Activated CD4-positive, alpha-beta T cell treated with anti-CD3 and anti-CD28 coated beads, Interleukin-2, amount 50 U/mL, for 24 hours (primary cell): ENCODE measurements around the gene HMGXB3.

Experiments used
- DNase-seq, 2 donors: peaks; one replicate each; pipeline ENCODE4 v3.0.0-alpha.2; 2020; ENCODE audit warnings: low read depth in 1 of 2, low spot score in 1 of 2

Gene HMGXB3

GRCh38 chr5:150051657-150052195, 51.2 kb downstream of the HMGXB3 start:
- DNase-seq: no peak

DNA sequence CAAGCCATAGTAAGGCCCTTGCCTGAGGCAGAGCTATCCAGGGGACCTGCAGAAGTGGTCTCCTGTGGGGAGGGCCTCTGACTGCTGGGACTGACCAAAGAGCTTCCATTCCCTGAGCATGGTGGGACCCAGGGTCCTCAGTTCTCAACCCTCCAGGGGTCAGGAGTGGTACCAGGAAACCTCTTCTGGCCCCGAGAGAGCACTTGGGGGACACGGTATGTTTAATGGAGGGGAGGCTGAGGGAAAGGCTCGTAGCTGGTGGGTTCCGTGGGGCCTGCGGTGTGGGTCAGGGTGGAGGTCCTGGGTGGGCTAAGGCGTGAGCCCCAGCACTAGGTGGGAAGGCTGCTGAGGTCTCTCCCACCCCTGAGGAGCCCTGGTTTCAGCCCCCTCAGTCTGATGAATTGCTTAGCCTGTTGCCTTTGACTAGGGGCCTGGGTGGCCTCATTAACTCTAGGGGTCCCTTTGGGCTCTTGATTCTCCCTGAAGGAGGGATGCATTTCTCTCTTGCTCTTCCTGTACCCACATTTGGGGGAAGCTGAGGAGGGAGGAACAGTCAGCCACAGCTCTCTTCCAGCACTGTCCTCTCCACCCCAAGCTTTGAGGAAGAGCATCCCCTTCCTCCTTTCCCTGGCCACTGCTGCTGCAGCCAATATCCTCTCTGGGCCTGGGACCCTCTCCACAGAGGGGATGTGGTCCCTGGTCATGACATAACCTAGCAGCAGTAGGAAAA, 51.9 kb downstream of the HMGXB3 start:
- no peak for DNase-seq

- no peak for DNase-seq
Observed at GRCh38 chr5:150052956-150053712, 52.6 kb downstream of the HMGXB3 start.

DNA sequence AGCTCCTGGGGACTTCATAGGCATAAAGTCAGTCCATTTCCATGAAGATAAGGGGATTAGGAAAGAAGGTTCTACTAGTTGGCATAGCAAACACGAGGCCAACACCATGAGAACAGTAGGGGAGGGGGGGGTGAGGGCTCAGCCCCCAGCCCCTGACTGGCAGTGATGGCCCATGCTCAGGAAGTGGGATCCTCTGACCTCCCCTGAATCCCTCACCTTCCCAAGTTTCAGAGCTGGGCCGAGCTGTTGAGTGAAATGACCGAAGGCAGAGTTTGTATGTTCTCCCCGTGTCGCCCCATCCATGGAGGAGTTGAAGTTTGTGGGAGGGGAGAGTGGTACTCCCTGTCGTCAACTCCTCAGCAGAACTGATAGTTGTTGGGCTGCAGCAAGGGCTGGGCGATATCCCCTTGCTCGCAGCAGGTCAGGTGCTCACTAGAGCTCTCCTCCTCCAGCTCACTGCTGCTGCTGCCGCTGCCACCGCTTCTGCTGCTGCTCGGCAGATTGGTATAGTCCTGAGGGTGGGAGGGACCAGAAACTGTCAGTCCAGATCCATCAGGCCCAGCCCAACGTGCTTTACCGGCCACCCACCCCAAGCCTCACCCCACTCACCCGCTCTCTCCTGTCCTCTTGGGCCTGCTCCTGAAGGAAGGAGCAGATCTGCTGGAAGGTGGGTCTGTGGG, 53.3 kb downstream of the HMGXB3 start:
- no peak for DNase-seq

GRCh38 chr5:150054569-150054968, 54.0 kb downstream of the HMGXB3 start:
- no peak for DNase-seq

GRCh38 chr5:150055326-150056074, 55.0 kb downstream of the HMGXB3 start:
- no peak for DNase-seq

- no peak for DNase-seq
Observed at GRCh38 chr5:150056075-150056443, 55.5 kb downstream of the HMGXB3 start.

DNA sequence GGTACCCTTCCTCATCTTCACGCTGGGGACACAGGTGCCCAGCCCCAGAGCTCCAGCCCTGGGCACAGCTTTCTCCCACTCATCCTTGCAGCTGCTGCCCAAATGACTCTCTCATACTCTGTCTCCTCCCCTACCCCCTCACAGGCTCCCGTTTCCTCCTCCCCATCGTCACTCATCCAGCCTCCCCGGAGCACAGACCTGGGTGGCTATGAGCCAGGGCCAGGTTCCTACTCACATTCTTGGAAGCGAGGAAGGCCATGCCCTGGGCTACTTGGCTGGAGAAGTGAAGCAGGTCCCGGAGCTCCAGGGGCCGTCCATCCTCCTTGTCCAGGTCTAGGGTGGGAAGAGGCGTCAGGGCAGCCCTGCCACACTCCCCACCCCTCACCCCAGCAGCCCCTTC, 56.5 kb downstream of the HMGXB3 start:
- DNase-seq: no peak

DNA sequence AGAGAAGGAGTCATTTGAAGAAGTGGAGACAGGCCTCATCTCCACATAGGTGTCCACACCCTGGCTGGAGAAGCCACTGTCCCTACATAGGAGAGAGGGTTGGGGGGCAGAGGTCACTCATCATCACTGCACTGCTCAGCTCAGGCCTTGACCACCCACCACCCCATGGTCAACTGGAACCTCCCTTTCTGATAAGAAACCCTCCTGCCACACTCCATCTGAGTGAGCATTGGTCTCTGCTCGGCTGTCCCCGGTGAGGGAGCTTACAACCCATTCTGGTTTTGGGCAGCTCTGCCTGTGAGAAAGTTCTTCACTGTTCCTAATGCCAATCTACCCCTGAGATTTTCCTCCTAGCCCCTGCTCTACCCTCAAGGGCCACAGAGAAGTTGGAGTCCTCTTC, 57.0 kb downstream of the HMGXB3 start:
- no peak for DNase-seq

DNA sequence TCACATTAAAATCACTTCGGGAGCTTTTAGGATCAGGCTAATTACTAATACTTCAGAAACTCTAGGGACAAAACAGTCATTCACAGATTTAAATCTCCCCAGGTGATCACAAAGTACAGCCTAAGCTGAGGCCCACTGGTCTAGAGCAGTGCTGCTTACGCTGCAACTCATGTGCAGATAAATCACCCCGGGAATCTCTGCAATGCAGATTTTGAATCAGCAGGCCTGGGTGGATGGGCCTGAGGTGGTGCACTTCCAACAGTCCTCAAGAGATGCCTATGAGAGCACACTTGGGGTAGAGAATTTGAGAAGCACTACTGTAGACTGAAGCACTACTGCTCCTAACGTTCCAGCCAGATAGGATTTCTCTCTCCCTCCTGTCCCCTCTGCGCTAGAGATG, 57.5 kb downstream of the HMGXB3 start:
- no peak for DNase-seq

DNA sequence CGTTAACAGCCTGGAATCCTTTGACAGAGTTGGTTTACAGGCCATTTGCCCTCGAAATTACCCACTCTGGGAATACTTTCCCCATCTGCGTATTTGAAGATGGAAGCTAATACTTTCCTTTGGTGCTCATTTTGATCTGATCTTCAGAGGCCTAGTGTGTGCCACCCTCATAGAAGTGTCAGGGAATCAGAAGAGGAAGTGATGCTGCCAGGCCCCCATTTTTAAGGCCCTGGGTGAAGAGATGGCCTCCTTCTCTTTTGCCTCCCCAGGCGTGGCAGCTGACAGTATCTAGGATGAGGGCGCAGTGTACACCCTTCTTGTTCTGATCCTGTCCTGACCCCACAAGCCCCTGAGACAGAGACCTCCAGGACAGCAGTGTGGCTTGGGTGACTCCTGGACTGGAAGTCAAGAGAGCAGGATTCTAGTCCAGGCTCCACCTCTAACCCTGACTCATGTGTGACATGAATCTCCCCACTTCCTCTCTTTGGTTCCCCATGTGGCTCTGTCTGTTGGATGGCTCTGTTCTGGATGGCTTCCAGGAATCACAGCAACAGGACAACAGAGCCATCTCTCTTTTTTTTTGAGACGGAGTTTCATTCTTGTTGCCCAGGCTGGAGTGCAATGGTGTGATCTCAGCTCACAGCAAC, 58.1 kb downstream of the HMGXB3 start:
- no peak for DNase-seq

DNA sequence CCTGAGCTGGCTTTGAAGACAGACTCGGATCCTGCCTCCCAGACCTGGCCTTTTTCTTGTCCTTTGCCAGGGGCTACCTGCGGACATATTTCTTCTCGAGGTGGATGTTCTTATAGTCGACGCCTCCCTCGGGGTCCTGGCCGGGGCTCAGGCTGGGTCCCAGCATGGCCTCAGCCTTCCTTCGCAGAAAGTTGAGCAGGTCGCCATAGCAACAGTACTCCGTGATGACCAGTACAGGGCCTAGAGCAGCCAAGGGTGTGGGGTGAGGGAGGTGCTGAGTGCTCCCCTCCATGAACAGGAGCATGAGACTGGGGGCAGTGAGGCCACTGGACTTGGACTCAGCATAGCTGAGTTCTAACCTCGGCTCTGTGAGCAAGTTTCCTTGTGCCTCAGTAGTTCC, 59.1 kb downstream of the HMGXB3 start:
- no peak for DNase-seq

DNA sequence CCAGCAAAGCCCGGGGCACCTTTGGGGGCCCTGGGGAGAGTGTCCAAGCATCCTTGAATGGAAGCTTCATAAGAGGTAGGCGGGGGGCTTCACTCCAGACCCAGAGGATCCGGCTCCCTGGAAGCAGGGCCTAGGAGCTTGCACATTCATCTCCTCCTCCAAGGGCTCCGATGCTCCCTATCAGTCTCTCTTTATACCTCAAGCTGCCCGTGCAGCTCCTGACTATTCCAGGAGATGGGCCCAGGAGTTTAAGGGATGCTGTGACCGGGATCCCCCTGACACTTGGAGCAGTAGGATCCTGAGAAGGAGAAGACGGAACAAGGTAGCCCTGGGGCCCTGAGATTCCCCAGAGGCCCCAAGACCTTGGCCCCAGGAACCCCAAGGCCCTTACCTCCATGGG, 59.9 kb downstream of the HMGXB3 start:
- DNase-seq: no peak

DNA sequence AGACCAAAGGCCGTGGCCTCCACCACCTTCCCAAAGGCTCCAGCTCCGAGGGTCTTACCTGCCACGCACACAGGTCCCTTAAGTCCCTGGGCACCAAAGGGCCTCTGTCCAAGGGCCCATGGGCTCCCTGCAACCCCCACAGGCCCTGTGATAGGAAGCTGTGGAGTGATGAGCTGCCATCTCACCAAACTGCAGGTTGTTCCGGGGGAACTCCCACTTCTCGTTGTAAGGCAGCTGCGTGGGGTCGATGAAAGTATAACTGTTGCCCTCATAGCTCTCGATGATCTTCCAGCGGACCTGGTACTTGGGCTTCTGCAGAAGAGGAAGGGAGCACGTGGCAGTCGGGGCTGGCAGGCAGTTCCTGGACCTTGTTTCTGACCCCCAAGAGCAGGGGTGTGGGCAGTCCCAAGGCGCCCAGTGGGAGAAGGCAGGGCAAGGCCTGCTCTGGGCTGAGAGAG, 61.0 kb downstream of the HMGXB3 start:
- DNase-seq: no peak

DNA sequence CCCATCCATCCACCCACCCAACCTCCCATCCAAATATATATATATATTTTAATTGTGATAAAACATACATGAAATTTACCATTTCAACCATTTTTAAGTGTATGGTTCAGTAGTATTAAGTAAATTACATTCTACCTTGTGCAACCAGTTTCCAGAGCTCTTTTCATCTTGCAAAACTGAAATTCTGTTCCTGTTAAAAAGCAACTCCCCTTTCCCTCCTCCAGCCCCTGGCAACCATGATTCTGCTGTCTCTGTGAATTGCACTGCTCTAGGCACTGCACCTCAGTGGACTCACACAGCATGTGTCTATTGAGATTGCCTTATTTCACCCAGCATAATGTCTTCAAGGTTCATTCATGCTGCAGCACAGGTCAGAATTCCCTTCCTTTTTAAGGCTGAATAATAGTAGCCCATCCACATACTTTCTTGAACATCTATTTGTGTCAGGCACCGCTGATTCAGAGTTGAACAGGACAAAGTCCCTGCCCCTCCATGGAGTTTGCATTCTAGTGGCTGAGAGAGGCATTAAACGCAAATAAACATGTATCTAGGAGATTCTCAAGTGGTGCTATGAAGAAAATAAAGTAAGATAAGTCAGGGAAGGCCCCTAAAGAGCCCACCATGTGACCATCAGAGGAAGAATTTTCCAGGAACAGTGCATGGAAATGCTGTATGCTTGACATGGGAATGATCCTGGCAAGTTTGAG, 61.8 kb downstream of the HMGXB3 start:
- DNase-seq: no peak

DNA sequence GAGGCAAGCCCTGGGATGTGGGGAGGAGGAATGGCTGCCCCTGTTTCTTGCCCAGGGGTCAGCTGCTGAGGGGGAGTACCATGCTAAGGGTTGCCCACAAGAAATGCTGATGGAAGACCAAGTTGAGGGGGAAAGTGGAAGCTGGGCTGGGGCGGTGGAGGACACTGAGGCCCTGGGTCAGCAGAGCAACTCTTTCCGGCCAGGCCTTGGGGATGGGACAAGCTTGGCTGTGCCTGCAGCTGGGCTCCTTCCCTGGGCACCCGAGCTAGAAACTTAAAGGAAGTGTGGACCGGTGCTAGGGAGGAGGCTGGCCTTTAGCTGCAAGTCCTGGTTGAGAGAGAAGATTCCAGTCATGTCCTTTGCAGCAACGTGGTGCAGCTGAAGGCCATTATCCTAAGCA, 63.1 kb downstream of the HMGXB3 start:
- DNase-seq: no peak

DNA sequence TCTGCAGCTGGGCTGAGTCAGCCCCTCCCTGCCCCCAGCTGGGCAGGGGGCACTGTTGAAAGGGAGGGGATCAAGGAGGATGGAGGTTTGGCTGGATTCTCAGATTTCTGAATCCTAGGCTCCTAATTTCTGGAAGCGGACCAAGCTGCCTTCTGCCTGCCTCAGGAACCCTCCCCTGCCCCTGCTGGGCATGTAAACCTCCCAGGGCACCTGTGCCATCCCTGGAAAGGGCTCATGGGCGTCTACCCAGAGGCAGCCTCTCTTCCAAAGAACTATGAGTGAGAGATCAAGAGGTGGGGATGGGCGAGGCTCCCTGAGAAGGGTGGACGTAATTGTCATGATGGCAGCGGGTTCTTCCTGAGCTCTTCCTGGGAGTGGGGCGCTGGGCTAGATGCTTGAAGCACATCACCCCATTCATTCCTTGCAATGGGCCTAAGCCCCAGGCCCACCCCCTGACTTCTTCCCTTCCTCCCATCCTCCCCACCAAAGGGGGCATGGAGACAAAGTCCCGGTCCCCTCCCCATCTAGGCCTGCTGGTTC, 64.2 kb downstream of the HMGXB3 start:
- no peak for DNase-seq

DNA sequence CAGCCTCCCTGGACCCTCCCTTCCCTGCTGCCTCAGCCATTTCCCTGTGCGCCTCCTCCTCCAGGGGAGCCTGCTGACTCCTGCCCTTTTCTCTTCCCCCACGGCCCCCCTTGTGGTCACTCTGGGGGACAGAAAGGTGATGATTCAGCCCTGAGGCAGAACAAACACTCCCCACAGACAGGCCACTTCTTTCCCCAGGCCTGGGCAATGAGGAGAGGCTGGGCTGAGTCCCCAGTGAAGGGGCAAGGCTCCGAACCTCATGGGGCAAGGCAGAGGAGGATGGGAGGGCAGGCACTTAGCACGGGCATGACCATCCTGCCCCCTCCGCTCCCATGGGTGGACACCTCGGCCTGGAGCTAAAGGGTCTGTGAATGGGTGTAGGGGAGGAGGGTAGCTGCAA, 64.8 kb downstream of the HMGXB3 start:
- DNase-seq: no peak

- DNase-seq: no peak
Observed at GRCh38 chr5:150065886-150066285, 65.3 kb downstream of the HMGXB3 start.

- no peak for DNase-seq
Observed at GRCh38 chr5:150066436-150066835, 65.9 kb downstream of the HMGXB3 start.
